NCI-H1092 (cell line): ENCODE measurements around the gene ZSCAN22.

Experiments
- DNase-seq: peaks from one replicate; lab custom pipeline; 2025; lab: John Stamatoyannopoulos, UW

ZSCAN22 gene

DNA sequence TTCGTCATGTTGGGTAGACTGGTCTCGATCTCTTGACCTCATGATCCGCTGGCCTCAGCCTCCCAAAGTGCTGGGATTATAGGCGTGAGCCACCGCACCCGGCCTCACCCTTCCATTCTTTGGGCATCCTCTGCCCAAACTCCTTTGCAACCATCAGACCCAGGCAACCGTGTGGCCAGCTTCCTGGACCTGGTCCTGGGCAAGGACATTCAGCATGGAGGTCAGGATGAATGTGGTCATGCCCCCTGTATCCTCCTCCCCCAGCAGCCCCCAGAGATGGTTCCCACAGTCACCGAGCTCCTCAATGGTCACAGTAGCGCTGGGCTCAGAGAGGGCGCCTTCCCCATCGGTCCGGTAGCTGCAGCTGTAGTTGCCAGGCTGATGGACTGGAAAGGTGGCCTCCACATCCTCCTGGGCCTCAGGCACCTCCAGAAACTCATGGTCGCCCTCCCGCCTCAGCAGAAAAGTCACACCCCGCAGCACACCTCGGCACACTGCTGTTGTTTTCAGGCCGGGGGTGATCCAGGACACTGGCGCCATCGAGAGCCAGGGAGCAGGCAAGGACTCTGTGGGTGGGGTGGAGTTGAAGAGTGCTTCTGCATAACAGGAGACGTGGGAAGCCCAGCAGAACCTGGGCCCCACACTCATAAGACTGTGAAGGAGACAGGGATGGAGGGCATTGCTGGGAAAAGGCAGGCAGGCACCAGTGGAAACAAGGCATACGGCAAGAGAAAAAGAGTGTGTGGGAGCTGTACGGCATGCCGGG lies 25.4 kb downstream of the ZSCAN22 start:
- no peak for DNase-seq

DNA sequence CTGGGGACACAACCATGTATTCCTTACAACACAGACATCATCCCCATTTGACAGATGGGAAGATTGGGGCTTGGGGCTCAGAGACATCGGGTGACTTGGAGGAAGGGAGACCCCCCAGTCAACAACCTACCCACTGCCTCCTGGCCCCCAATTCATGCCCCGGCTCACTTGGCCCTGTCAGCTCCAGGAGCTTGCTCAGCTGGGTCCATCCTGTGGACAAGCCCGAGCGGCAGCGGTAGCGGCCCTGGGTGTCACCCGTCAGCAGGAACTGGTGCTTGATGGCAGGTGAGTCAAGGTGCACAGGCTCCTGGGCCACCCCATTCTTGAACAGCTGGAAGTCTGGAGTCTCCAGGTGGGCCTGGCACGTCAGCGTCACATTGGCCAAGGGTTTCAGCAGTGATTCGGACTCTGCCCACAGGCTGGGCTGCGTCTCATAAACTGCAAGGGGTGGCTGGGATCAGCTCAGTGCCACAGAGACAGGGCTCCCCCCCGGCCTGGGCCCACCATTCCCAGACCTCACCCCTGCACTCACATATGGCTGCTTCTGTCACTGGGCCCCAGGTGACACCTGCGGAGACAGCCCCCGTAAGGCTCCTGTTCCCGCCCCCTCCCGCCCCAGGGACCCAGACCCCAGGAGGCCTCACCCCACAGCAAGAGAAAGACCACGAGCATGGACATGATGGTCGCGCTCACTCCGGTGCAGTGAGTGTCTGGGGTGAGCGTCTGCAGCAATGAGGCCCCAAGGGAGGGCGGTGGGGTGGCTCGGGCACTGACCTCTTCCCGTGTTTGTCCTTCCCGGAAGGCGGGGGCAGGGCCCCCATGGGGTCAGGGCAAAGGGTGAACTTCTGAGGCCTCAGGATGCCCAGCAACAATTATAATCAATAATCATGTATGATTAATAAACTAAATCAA lies 26.2 kb downstream of the ZSCAN22 start, which contains the start of gene A1BG:
TSS of gene A1BG (minus strand) at position 733 of the 912 bp plus-strand sequence. CDS start at position 678, 55 bp downstream.
- DNase-seq: no peak

DNA sequence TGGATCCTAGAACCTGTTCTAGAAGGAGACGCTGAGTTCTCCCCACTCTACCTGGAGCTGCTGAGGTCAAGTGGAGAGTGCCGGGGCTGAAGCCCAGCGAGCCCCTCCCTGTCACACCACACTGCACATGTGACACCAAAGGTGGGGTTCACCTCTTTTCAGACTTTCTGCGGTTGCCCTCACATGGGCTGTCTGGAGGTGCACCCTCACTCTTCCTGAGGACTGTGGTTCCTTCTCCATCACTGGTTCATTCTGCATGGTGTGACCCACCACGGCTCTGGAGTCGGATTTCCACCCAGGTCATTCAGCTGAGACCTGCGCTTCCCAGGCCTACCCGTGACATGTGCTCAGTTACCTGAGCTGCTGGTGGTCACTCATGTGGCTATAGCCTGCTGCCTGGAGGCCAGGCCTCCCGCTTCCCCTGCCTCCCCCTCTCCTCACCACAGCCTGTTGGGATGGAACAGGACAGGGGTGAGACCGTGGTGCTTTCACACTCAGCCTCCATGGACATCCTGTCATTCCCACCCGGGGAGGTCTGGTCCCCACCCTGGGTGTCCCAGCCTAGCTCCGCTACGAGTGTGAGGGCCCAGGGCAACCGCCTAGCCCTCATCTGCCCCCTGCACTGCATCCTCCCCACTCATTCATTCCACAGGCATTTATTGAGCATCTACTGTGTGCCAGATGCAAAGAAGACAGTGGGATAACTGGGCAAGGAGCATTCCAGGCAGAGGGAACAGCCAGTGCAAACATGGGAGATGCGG lies 27.1 kb downstream of the ZSCAN22 start:
- DNase-seq: no peak

DNA sequence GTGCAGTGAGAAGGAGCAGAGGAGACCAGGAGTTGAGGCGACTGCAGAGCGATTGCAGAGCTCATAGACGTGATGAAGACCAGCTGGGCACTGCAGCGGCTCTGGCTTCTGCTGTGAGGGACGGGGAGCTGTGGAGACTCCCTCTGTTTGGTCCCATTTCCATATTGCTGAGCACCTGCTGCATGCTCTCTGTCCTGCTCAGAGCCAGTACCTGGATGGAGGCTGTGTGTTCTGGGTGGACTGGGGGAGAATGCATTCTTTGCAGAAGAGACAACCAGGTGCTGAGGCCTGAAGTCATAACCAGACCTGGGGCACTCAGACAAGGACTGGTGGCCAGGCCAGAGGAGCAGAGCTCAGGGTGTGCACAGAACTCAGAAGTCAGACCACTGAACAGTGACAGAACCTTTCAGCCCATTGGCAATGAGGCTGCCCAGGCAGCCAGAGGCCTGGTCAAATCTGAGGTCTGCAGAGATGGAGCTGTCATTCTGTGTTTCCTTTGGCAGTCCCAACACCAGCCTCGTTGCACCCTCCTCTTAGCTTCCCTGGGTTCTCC lies 27.8 kb downstream of the ZSCAN22 start:
- DNase-seq: no peak

DNA sequence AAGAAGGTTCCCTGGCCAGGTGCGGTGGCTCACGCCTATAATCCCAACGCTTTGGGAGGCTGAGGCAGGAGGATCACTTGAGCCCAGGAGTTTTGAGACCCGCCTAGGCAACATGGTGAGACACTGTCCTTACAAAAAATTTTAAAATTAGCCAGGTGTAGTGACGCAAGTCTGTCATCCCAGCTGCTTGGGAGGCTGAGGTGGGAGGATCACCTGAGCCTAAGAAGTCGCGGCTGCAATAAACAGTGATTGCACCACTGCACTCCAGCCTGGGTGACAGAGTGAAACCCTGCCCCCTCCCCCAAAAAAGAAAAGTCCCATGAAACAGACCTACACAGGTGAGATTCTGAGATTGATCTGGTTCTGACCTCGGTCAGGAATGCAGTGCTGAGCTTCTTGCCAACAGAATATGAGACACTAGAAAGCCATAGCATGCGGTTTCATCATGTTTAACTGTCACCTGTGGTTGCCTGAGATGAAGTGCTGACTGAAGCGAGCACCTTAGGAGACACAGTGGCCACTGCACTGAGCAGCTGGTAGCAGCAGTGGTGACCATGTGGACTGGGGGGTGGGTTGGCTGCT lies 28.5 kb downstream of the ZSCAN22 start:
- no peak for DNase-seq

DNA sequence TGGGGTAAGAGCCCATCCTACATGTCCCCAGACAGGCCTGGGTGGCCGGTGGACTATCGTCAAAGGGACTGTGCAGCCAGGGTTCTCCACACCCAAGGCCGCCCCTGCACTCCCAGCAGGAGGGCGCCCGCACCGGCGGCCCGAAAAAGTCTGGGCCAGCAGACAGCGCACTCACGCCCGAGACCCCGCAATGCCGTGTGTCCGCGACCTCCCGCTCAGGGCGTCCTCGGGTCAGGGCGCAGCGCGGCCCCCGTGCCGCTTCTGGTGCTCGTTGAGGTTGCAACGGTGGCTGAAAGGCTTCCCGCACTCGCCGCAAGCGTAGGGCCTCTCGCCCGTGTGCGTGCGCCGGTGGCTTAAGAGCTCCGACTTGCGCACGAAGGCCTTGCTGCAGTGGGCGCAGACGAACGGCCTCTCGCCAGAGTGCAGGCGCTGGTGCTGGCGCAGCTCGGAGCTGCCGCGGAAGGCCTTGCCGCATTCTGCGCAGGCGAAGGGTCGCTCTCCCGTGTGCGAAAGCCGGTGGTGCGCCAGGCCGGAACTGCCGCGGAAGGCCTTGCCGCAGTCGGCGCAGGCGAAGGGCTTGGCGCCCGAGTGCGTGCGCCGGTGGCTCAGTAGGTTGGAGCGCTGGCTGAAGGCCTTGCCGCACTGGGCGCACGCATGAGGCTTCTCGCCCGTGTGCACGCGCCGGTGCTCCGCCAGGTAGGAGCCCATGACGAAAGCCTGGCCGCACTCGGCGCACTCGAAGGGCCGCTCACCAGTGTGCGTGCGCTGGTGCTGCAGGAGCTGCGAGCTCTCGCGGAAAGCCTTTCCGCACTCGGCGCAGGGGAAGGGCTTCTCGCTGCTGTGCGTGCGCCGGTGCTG lies 29.3 kb downstream of the ZSCAN22 start:
- no peak for DNase-seq

DNA sequence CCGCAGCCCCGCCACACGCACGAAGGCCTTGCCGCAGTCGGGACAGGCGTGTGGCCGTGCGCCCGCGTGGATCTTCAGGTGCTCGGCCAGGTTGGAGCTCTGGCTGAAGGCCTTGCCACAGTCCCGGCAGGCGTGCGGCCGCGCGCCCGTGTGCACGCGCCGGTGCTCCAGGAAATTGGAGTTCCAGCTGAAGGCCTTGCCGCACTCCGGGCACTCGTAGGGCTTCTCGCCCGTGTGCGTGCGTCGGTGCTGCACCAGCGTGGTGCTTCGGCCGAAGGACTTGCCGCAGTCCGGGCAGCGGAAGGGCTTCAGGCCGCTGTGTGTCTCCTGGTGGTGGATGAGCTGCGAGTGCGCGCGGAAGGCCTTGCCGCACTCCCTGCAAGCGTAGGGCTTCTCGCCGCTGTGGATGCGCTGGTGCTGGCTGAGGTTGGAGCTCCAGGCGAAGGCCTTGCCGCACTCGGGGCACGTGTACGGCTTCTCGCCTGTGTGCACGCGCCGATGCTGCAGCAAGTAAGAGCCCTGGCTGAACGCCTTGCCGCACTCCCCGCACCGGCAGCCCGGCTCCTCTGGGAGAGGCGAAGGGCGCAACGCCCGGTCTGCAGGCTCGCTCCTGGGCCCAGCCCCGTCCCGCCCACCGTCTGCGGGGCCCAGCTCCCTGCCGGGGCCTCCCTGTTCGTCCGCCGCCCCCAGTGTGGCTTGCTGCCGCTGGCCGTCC lies 30.1 kb downstream of the ZSCAN22 start:
- DNase-seq: no peak

DNA sequence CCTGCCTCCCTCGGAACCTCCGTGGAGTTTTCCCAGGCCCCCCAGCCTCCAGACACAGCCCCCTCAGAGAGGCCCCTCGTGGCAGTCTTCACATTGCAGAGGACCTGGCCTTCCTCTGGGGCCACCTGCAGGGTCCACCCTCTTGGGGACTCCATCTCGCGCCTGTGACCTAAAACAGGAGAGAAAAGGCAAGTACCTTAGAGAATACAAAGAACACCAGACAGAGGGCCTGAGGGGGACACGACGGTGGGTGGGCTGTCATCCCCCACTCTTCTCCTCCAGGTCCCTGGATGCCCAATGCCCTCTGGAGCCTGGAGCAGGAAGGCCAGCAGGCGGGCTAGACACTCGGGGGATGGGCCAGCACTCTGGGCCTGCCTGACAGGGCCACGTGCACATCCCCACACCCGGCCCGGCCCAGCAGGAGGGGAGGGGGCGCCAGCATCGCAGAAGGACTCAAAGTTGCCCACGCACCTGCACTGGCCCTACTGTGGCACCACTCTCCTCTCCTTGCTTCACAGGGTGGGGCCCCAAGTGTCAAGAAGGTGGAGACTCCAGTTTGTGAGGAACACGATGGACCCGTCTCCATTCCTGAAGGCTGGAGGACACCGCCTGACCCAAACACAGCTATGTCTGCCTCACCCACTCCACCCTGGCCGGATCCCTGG lies 30.8 kb downstream of the ZSCAN22 start:
- no peak for DNase-seq

DNA sequence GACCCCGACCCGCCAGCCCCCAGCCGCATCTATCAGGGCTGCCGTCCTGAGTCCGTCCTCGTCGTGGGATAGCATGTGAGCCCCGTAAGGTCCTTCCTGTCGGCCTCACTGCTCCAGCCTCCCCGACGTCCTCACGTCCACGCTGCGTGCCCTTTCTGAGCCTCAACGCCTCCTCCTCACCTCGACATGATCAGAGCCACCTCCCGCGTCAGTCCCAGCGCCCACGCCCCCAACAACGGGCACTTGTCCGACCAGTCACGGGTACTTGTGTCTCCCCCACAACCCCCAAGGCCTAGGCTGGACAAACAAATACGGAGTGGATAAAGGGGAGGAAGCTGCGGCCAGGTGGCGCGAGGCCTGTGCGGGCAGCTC lies 35.1 kb downstream of the ZSCAN22 start:
- peak; percentile 30 for DNase-seq

DNA sequence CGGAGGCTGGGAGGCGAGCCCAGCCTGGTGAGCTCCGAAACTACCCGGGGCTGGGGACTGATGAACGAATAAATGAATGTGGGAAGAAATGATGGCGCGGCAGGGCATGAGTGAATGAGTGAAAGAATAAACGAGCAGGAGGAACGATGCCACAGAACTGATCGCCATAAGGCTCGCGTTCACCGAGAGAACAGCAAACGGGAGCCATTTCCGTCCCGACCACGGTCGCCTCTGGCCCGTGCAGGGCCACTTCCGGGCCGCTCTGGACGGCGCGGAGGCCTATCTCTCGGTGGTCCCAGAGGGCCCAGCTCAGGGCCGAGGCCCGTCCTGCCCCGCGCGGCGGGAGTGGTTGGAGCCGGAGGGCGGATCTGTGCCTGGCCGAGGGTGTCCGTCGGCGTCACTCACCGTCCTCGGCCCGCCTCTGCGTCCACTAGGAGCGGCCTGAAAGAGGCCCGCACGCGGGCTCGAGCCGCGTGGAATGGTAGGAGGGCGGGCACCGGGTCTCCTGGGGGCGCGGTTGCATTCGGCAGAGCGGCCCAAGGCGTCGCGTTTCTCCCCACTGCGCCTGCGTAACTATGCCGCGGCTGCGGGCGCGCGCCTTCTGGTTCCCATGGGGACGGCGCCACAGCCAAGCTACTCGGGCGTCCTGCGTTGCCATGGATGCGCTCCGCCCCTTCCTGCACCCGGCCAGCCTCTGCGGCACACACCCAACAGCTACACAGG lies 35.6 kb downstream of the ZSCAN22 start, which contains the start of gene ZNF497:
TSS of gene ZNF497 (minus strand) at position 480 of the 723 bp plus-strand sequence. CDS start 5,116 bp downstream, outside the sequence.
- DNase-seq: peak; percentile 90

DNA sequence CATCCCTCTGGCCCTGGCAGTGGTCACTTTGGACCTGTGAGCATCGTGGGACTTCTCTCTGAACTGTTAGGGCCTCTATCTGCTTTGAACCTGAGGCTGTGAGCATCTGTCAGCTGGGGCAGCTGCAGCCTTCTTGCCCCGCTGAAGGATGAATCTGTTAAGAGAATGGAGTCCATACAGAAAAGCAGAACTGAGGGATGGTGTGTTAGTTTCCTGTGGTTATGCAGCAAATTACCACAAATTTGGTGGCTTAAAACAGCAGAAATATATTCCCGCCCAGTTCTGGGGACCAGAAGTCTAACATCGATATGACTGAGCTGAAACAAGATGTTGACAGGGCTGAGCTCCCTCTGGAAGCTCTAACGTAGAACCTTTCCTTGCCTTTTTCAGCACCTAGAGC lies 37.4 kb downstream of the ZSCAN22 start:
- DNase-seq: no peak

DNA sequence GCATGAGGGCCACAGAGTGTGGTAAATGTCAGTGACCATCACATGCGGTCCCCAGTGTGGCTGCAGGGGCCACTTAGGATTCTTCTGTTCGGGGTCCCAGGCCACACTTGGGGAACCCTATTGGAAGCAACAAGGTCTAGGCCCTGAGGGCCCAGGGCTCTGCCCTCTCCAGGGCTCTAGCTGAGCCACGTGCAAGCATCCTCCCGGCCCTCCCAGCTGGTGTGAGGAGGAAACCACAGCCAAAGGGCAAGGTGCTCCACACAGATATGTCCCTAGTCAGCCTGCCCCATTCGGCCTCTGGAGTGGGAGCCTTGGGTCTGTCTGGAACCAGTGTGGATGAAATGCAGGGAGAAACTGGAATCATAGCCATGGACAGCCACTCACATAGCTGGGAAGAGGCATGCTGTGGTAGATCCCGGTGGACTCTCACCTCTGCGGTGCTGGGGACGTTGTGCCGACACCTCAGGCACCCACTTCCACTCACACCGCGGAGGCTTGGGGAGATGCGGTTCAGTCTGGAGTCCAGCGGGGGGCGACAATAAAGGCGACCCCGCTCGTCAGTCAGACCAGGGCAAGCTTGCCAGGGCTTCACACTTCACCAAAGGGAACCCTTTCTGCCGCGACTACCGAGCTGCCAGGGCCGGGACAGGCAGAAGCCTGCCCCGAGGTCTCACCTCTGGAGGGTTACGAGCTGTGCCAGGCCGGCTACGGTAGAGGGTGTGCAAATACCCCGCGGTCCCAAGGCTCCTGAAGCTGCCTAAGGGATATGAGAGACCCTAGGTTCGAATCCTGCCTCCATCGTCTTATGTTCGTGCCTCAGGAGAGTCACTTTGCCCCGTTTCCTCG lies 40.0 kb downstream of the ZSCAN22 start:
- DNase-seq: no peak

DNA sequence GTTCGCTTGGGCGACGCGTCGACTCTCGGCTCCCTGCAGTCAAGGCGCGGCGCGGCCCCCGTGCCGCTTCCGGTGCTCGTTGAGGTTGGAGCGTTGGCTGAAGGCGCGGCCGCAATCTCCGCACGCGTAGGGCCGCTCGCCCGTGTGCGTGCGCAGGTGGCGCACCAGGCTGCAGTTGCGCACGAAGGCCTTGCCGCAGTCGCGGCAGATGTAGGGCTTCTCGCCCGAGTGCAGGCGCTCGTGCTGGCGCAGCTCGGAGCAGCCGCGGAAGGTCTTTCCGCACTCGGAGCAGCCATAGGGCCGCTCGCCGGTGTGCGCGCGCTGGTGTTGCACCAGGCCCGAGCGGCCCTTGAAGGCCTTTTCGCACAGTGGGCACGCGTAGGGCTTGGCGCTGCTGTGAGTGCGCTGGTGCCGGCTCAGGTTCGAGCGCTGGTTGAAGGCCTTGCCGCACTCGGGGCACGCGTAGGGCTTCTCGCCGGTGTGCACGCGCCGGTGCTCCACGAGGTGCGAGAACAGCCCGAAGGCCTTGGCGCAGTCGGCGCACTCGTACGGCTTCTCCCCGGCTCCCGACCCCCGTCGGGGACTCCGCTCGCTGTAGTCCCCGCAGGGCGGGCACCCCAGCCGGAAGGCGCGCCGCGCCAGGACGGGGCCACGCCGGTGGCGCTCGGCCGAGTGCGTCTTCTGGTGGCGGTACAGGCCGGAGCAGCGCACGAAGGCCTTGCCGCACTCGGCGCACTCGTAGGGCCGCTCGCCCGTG lies 41.1 kb downstream of the ZSCAN22 start:
- DNase-seq: no peak

DNA sequence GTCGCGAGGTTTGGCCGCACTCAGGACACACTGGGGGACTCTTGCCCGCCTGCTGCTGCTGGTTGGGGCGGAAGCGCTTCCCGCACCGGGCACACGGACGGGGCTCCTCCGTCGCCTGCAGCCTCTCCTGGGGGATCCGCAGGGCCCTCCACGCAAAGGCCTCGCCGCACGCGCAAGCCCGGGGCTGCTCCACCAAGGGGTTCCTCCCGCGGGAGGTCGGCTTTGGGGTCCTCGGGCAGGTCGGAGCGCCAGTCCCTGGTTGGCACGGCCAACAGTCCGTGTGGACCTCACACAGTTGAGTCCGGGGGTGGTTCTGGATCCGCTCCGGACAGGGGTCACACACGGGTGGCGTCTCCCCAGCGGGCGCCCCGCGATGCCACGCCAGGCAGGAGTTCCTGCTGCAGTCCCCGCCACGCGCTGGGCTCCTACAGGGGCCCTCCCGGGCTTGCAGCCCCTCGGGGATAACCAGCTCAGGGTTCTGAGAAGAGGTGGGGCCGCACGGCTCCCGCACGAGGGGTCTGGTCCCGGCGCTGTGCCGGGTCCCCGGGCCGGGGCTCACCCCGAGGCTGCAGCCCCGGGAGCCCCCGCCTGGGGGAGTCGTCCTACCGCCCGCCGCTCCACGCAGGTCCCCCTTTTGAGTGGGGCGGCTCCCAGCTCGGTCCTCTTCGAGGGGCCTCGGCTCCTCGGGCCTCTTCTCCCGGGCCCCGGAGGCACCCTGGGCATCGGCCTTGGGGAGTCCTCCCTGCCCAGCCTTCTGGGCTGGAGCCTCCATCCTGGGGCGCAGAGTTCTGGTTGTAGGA lies 42.0 kb downstream of the ZSCAN22 start:
- DNase-seq: no peak

DNA sequence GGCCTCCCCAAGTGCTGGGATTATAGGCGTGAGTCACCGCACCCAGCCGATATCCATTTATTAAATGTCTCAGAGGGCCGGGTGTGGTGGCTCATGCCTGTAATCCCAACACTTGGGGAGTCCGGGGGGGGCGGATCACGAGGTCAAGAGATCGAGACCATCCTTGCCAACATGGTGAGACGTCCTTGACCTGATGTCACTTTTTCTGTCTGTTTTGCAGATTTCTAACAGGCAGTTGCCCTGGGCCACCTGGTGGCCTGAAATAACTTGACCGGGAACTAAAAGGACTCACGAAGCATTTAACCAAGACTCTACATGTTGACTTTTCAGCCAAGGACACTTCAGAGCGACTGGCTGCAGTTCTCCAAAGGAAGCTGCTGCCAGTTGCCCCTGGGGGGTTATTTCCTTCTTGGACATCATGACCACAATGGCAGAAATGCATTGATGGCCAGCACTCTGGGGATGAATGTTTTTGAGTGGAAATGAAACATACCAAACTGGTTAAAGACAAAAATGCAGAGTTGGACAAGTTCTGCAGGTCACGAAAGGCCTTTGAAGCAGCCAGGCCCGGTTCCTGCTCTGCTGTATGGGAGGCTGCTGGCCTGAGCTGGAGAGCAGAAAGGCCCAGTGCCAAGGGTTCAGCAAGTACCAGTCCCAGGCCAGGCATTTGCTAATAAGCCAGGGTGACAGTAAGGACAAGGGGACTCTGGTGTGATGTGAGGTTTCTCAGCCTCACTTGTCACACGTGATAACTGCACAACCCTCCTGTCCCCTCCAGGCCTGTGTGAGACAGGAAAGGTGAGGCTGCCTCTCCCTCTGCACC lies 45.7 kb downstream of the ZSCAN22 start:
- no peak for DNase-seq
